IMR-90 (cell line): ENCODE measurements around the gene RNFT2. TPM values are rescaled to one million over a fixed set of nuclear protein-coding genes. Genes with fewer than 3 reads are reported as not detected.

ENCODE experiments used
- ATAC-seq: fragments of 200-7000 bp; cut with Tn5 transposase; 2 replicates; pipeline ENCODE4 v1.9.1; 2020; ENCODE audit warnings: low read depth, mild to moderate bottlenecking, moderate library complexity
- BruUV-seq: library from RNA; stranded (reverse); fragments of 400-500 nt; replicated peaks from 2 replicates; lab custom pipeline; 2021; lab: Mats Ljungman, UMichigan
- CTCF ChIA-PET: fragments of 300-600 bp; formaldehyde crosslinking; extraction: SDS; loops from one replicate; lab custom pipeline; 2021; ENCODE audit warnings: antibody characterized with exemption; lab: Yijun Ruan, JAX
- POLR2A ChIA-PET: fragments of 300-600 bp; sonication (Branson Sonifier 250); formaldehyde crosslinking; loops from one replicate; lab custom pipeline; 2022; ENCODE audit warnings: antibody characterized with exemption; ENCODE audit not compliant: unreplicated experiment; lab: Charles Lee
- DNase-seq: peaks from one replicate; pipeline ENCODE4 v3.0.0; 2013
- H2AFZ ChIP-seq: replicated peaks from 2 replicates; pipeline ENCODE3; 2013; ENCODE audit warnings: low read length, mild to moderate bottlenecking; ENCODE audit not compliant: poor library complexity
- H2AK5ac ChIP-seq: 2 replicates; pipeline ENCODE4 v1.6.1; 2013; ENCODE audit warnings: low read depth, low read length, inconsistent platforms
- H2AK9ac ChIP-seq: replicated peaks from 2 replicates; pipeline ENCODE3; 2013; ENCODE audit warnings: mild to moderate bottlenecking, low read depth, low read length, moderate library complexity; ENCODE audit not compliant: poor library complexity
- H2BK120ac ChIP-seq: 2 replicates; pipeline ENCODE4 v1.6.1; 2013; ENCODE audit warnings: low read depth, low read length, inconsistent platforms
- H2BK15ac ChIP-seq: 3 replicates; pipeline ENCODE4 v1.6.1; 2013; ENCODE audit warnings: low read depth, low read length, inconsistent platforms
- H2BK20ac ChIP-seq: 2 replicates; pipeline ENCODE4 v1.6.1; 2013; ENCODE audit warnings: low read depth, mild to moderate bottlenecking, inconsistent platforms, low read length, moderate library complexity
- H2BK5ac ChIP-seq: 2 replicates; pipeline ENCODE4 v1.6.1; 2013; ENCODE audit warnings: mild to moderate bottlenecking, low read depth, low read length, inconsistent platforms; ENCODE audit not compliant: poor library complexity, severe bottlenecking
- H3K14ac ChIP-seq: replicated peaks from 2 replicates; pipeline ENCODE4 v1.6.1; 2013; ENCODE audit warnings: low read depth, low read length, inconsistent platforms
- H3K18ac ChIP-seq: 2 replicates; pipeline ENCODE4 v1.6.1; 2013; ENCODE audit warnings: low read depth, low read length, control low read depth
- H3K23ac ChIP-seq: 2 replicates; pipeline ENCODE4 v1.6.1; 2013; ENCODE audit warnings: low read depth, low read length, inconsistent platforms
- H3K27ac ChIP-seq: 2 replicates; pipeline ENCODE4 v1.5.1; 2013; ENCODE audit warnings: mild to moderate bottlenecking, control low read depth, low read length; ENCODE audit not compliant: insufficient read depth
- H3K27me3 ChIP-seq: 2 replicates; pipeline ENCODE4 v1.6.1; 2013; ENCODE audit warnings: low read length; ENCODE audit not compliant: control insufficient read depth, insufficient read depth
- H3K36me3 ChIP-seq: 2 replicates; pipeline ENCODE4 v1.6.1; 2013; ENCODE audit warnings: low read length, mixed read lengths; ENCODE audit not compliant: control insufficient read depth, insufficient read depth
- H3K4ac ChIP-seq: 2 replicates; pipeline ENCODE4 v1.6.1; 2013; ENCODE audit warnings: low read depth, low read length, inconsistent platforms
- H3K4me1 ChIP-seq: 2 replicates; pipeline ENCODE4 v1.6.1; 2013; ENCODE audit warnings: low read length, mixed read lengths; ENCODE audit not compliant: control insufficient read depth, insufficient read depth
- H3K4me2 ChIP-seq: 2 replicates; pipeline ENCODE4 v1.6.1; 2013; ENCODE audit warnings: low read depth, mild to moderate bottlenecking, control low read depth, low read length, moderate library complexity
- H3K4me3 ChIP-seq: 2 replicates; pipeline ENCODE4 v1.5.1; 2013; ENCODE audit warnings: low read depth, mild to moderate bottlenecking, control low read depth, low read length, moderate library complexity; ENCODE audit not compliant: insufficient read depth
- H3K56ac ChIP-seq: 2 replicates; pipeline ENCODE4 v1.6.1; 2013; ENCODE audit warnings: low read length, inconsistent platforms; ENCODE audit not compliant: insufficient read depth; ENCODE audit errors: extremely low read depth
- H3K79me1 ChIP-seq, 2 experiments: 2 replicates each; pipeline ENCODE4 v1.6.1; 2013; ENCODE audit warnings: low read length in 2 of 2, inconsistent platforms in 1 of 2, low read depth in 1 of 2
- H3K9ac ChIP-seq: 2 replicates; pipeline ENCODE4 v1.6.1; 2013; ENCODE audit warnings: low read depth, low read length, control low read depth
- H3K9me1 ChIP-seq: 2 replicates; pipeline ENCODE4 v1.6.1; 2013; ENCODE audit warnings: low read length, inconsistent platforms; ENCODE audit not compliant: insufficient read depth
- H3K9me3 ChIP-seq: 2 replicates; pipeline ENCODE4 v1.6.1; 2013; ENCODE audit warnings: low read length; ENCODE audit not compliant: control insufficient read depth, insufficient read depth
- H4K20me1 ChIP-seq: 2 replicates; pipeline ENCODE4 v1.6.1; 2013; ENCODE audit warnings: low read length, inconsistent platforms; ENCODE audit not compliant: insufficient read depth
- H4K5ac ChIP-seq: 2 replicates; pipeline ENCODE4 v1.6.1; 2013; ENCODE audit warnings: mild to moderate bottlenecking, low read depth, low read length, control low read depth
- H4K8ac ChIP-seq, 2 experiments: 2 replicates each; pipeline ENCODE4 v1.6.1; 2013; ENCODE audit warnings: low read depth in 2 of 2, low read length in 2 of 2, control low read depth in 1 of 2, inconsistent platforms in 1 of 2
- H4K91ac ChIP-seq: 2 replicates; pipeline ENCODE4 v1.6.1; 2013; ENCODE audit warnings: low read depth, low read length, inconsistent platforms; ENCODE audit not compliant: insufficient read depth
- POLR2A ChIP-seq: IDR thresholded peaks from 2 replicates; pipeline ENCODE4 v1.6.1; 2012; ENCODE audit warnings: mild to moderate bottlenecking, low read depth, low read length
- RAD21 ChIP-seq: IDR thresholded peaks from 2 replicates; pipeline ENCODE4 v1.6.1; 2012; ENCODE audit warnings: low read length, improper control_type of control experiment
- RFX5 ChIP-seq: IDR thresholded peaks from 2 replicates; pipeline ENCODE4 v1.8.0; 2012; ENCODE audit warnings: low read depth, mild to moderate bottlenecking, low read length, moderate library complexity
- WGBS, 2 experiments: methylation state at CpG; one replicate each; pipeline versions ENCODE4 v1.1.5 to v1.1.7; 2013; ENCODE audit warnings: missing lambda C conversion rate in 2 of 2; ENCODE audit not compliant: insufficient read length in 1 of 2; ENCODE audit errors: extremely low coverage in 2 of 2; 5-methylcytosine and 5-hydroxymethylcytosine counted together
- dilution Hi-C: fragments of 300-500 bp; cut with HindIII; formaldehyde crosslinking; loops from one replicate; pipeline ENCODE4 v1.14.3; 2018; ENCODE audit warnings: low sequenced_read_pairs; ENCODE audit not compliant: unreplicated experiment
- in situ Hi-C: fragments of 300-500 bp; cut with MboI; formaldehyde crosslinking; loops from 3 replicates; pipeline ENCODE4 v1.14.3; 2019; ENCODE audit warnings: low sequenced_read_pairs, inconsistent platforms, mixed read lengths
- intact Hi-C: fragments of 100-400 bp; cut with micrococcal nuclease; formaldehyde crosslinking; loops from 2 replicates; pipeline ENCODE4 v1.10.0; 2022
- polyA plus RNA-seq, 3 experiments: library from polyadenylated mRNA; depleted of rRNA; stranded (reverse); fragments of >200 nt; gene quantifications; 2 replicates each; pipeline ENCODE4 v1.2.3, GENCODE V29; 2012; ENCODE audit warnings: low replicate concordance in 1 of 3
- total RNA-seq: library from RNA; depleted of rRNA; stranded (reverse); fragments of >200 nt; gene quantifications from 2 replicates; pipeline ENCODE4 v1.2.3, GENCODE V29; 2012

RNFT2 gene
- total and polyA plus RNA-seq, 2 of the 4 experiments (the other 2 are of a cell fraction), result 1.6 to 2.3 TPM

- Histone ChIP-seq H4K5ac (no peak overlapping the region), H4K8ac (no peak overlapping the region), H3K79me1 (no peaks in the 10 kb centered on the region), H2AFZ (no peak overlapping the region), H3K23ac (no peak overlapping the region), H4K20me1 (no peaks in the 10 kb centered on the region), H3K14ac (no peak overlapping the region), H3K18ac (no peak overlapping the region), H2BK120ac (no peak overlapping the region), H3K4me1 (no peaks in the 10 kb centered on the region), H3K56ac (no peak overlapping the region), H3K9me3 (no peaks in the 10 kb centered on the region), H2AK5ac (no peak overlapping the region), H3K4me2 (no peak overlapping the region), H4K91ac (no peak overlapping the region), H2BK5ac (no peak overlapping the region), H3K4ac (no peak overlapping the region), H2BK20ac (no peak overlapping the region), H3K27me3 (no peaks in the 10 kb centered on the region), H3K36me3 (no peaks in the 10 kb centered on the region), H3K9ac (no peak overlapping the region), H3K27ac (no peak overlapping the region), H2AK9ac (no peak overlapping the region), H2BK15ac (no peak overlapping the region), H3K9me1 (no peaks in the 10 kb centered on the region), H3K4me3 (no peak overlapping the region)
- TF ChIP-seq POLR2A (no peak), RAD21 (no peak), RFX5 (no peak)
- DNase-seq (no peak), ATAC-seq (no peak)
- dilution Hi-C loops, result no loop called here
- BruUV-seq, result no TSS peak
- POLR2A ChIA-PET, result no interaction called here
- intact Hi-C loops, result no loop called here
- WGBS, 2 experiments, result 93% methylated on average over 11 of the region's 23 CpGs; no CpG with 5 or more reads in 1 of the 2 experiments
- in situ Hi-C loops, result no loop called here
- CTCF ChIA-PET, result no interaction called here
Measured at GRCh38 chr12:116849216-116849615, 111.1 kb downstream of the RNFT2 start.
